Pancreas (tissue), 10 donors: ENCODE data around the gene JPH2. TPM values are rescaled to one million over a fixed set of nuclear protein-coding genes. Genes with fewer than 3 reads are reported as not detected.

ENCODE experiments used
- ATAC-seq, 4 donors: fragments of 200-7000 bp; cut with Tn5 transposase; one replicate each; pipeline versions ENCODE4 v1.8.0 to v1.9.1; 2020; ENCODE audit warnings: mild to moderate bottlenecking in 4 of 4, moderate library complexity in 4 of 4
- DNase-seq, 6 donors: peaks; one replicate each; pipeline ENCODE4 v3.0.0-alpha.2; 2020
- FAIRE-seq: peaks from 2 replicates; lab custom pipeline; 2012; peaks lifted over from hg19 to GRCh38; lab: Jason Lieb, UNC
- H3K27ac ChIP-seq, 4 donors: fragments of 200-600 bp; sonication (generic); 1 replicate in 3 of 4; 2 replicates in 1 of 4; pipeline versions ENCODE4 v1.5.0 to v1.8.0; 2020
- H3K27me3 ChIP-seq, 4 donors: fragments of 200-600 bp; one replicate each; pipeline ENCODE4 v1.8.0; 2021
- H3K36me3 ChIP-seq, 3 donors: fragments of 200-600 bp; sonication (generic) in 1 of 3; one replicate each; pipeline versions ENCODE4 v1.5.0 to v1.8.0; 2020 to 2021
- H3K4me1 ChIP-seq, 3 donors: fragments of 200-600 bp; one replicate each; pipeline ENCODE4 v1.8.0; 2021
- H3K4me3 ChIP-seq, 4 donors: fragments of 200-600 bp; sonication (generic) in 2 of 4; one replicate each; pipeline versions ENCODE4 v1.5.0 to v1.8.0; 2020 to 2021
- H3K9me3 ChIP-seq, 4 donors: fragments of 200-600 bp; one replicate each; pipeline ENCODE4 v1.8.0; 2021
- CTCF ChIP-seq, 4 donors: fragments of 200-600 bp; sonication (generic) in 3 of 4; IDR thresholded peaks; one replicate each; pipeline versions ENCODE4 v1.5.0 to v1.8.0; 2021; ENCODE audit warnings: antibody characterized with exemption in 4 of 4
- WGBS, 2 donors: extraction: QIAGEN DNeasy Blood & Tissue Kit; methylation state at CpG; one replicate each; pipeline ENCODE4 v1.1.7; 2013; 5-methylcytosine and 5-hydroxymethylcytosine counted together
- intact Hi-C, 3 donors: fragments of 100-400 bp; cut with DNase I; formaldehyde crosslinking; loops; one replicate each; pipeline versions ENCODE4 v1.11.1 to v1.14.2; 2022
- polyA plus RNA-seq, 2 donors: library from polyadenylated mRNA; stranded (reverse); fragments of 200-250 nt; gene quantifications; one replicate each; pipeline ENCODE4 v1.2.3, GENCODE V29; 2013
- total RNA-seq, 6 donors: library from RNA; stranded (reverse); fragmentation: NEBNext Ultra II Directional in 4 of 6; extraction: Animal tissue kit (Norgen Biotek cat#: 25700) in 4 of 6; gene quantifications; one replicate each; pipeline versions ENCODE4 v1.2.1 to v1.2.4, GENCODE V29; 2021 to 2023
- donor health status: healthy with polysubstance abuse.
- donor health status: DM: no; HTN: no; CAD: no; lungs with moderate emphysema.
- donor health status: DM: no; HTN: no; CAD: no.
- donor health status: control.
- donor health status: control.
- donor health status: Bipolar disorder and iron deficiency.
- donor health status: DM: yes; HTN: yes; CAD: no.
- donor health status: DM: no; HTN: no; CAD: no.
- donor health status: DM: no; HTN: no; CAD: no.
- donor health status: DM: yes; HTN: yes; CAD: no.

JPH2 gene
- total and polyA plus RNA-seq, 8 donors, result 0.09 to 1.1 (median 0.30) TPM

GRCh38 chr20:44115762-44116644 is 71.0 kb downstream of the JPH2 start:
- peaks cover 0 to 9% (median 0%) of the 10 kb centered on the region in 4 donors for H3K27me3 ChIP-seq

DNA sequence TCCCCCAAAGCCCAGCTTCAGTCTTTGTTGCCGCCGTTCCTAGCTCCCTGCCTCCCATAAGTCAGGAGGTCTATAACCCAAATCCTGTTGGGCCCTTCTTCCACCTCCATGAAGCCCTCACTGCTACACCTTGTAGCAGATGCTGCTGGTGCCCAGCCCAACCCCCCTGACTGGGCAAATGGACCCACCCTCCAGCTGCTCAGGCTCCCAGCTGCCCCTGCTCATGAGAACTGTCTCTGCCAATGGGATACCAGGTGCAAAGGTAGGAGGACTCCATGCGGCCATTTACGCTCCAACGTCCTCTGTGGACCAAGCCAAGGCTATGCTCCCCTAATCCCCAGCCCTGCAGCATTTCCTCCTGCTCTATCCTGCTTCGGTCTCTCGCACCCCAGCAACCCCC is 71.8 kb downstream of the JPH2 start:
- Histone ChIP-seq H3K27me3 (peaks cover 0 to 9% (median 0%) of the 10 kb centered on the region in 4 donors), H3K4me1 (no peaks in the 10 kb centered on the region), H3K36me3 (no peaks in the 10 kb centered on the region), H3K9me3 (no peaks in the 10 kb centered on the region), H3K27ac (no peak overlapping the region), H3K4me3 (no peak overlapping the region)
- TF ChIP-seq CTCF (IDR thresholded peaks at IDR 0.05), result no peak
- no peak for ATAC-seq
- FAIRE-seq, result no peak
- intact Hi-C loops, result loop anchor here in 1 of 3 donors (10.0 kb wide), 1 partner anchor 200 kb away; the partner anchor contains the start of gene FITM2
- 72 to 80% methylated on average over 7 of the region's 7 CpGs for WGBS, 2 donors
- no peak for DNase-seq

More at GRCh38 chr20:44115762-44116644, 71.0 kb downstream of the JPH2 start:
- no peak overlapping the region for H3K4me3 ChIP-seq
- intact Hi-C loops, result loop anchor here in 1 of 3 donors (2.0 to 10.0 kb wide), 2 partner anchors 73 to 199 kb away; partner anchors contain the start of gene FITM2
- 16 to 21% methylated on average over 37 to 76 of the region's 76 CpGs for WGBS, 2 donors
- FAIRE-seq (no peak), DNase-seq (no peak), ATAC-seq (peak; percentile 9 to 36 (median 22))
- no peaks in the 10 kb centered on the region for H3K4me1 ChIP-seq
- no peaks in the 10 kb centered on the region for H3K36me3 ChIP-seq
- H3K27ac ChIP-seq, result no peak overlapping the region
- no peaks in the 10 kb centered on the region for H3K9me3 ChIP-seq
- TF ChIP-seq CTCF (IDR thresholded peaks at IDR 0.05), result no peak

- no peak for TF ChIP-seq CTCF (IDR thresholded peaks at IDR 0.05)
- H3K27ac ChIP-seq, result no peak overlapping the region
- no peak for DNase-seq
- no peak for FAIRE-seq
- H3K27me3 ChIP-seq, result peaks cover 0 to 9% (median 0%) of the 10 kb centered on the region in 4 donors
- intact Hi-C loops, result loop anchor here in 1 of 3 donors (10.0 kb wide), 1 partner anchor 201 kb away; the partner anchor contains the start of gene FITM2
- no peak for ATAC-seq
- no peaks in the 10 kb centered on the region for H3K36me3 ChIP-seq
- no peak overlapping the region for H3K4me3 ChIP-seq
- H3K9me3 ChIP-seq, result no peaks in the 10 kb centered on the region
- no peaks in the 10 kb centered on the region for H3K4me1 ChIP-seq
- 48 to 62% methylated on average over 8 of the region's 8 CpGs for WGBS, 2 donors
Observed at GRCh38 chr20:44113618-44114376, 73.2 kb downstream of the JPH2 start.

- peaks cover 0 to 9% (median 0%) of the 10 kb centered on the region in 4 donors for H3K27me3 ChIP-seq
- intact Hi-C loops, result loop anchor here in 1 of 3 donors (10.0 kb wide), 1 partner anchor 202 kb away; the partner anchor contains the start of gene FITM2
- FAIRE-seq (no peak), DNase-seq (no peak), ATAC-seq (no peak)
- no peaks in the 10 kb centered on the region for H3K36me3 ChIP-seq
- H3K9me3 ChIP-seq, result no peaks in the 10 kb centered on the region
- WGBS, 2 donors, result 61 to 72% methylated on average over 7 of the region's 7 CpGs
- H3K4me3 ChIP-seq, result no peak overlapping the region
- no peaks in the 10 kb centered on the region for H3K4me1 ChIP-seq
- no peak overlapping the region for H3K27ac ChIP-seq
- no peak for TF ChIP-seq CTCF (IDR thresholded peaks at IDR 0.05)
Observed at GRCh38 chr20:44112889-44113617, 73.9 kb downstream of the JPH2 start.
